HG03064 (cell line): Measurements from ENCODE around the gene LDAF1.
"Not testable (repeated sequence)": the region's sequence is repeated elsewhere in the genome, so short reads cannot be mapped to it uniquely, and the experiment has no call there.

Experiments
- ATAC-seq: cut with Tn5 transposase; IDR thresholded peaks from one replicate; pipeline ENCODE4 v1.9.1; 2021; ENCODE audit warnings: low read depth; ENCODE audit not compliant: unreplicated experiment

LDAF1 gene

GRCh38 chr16:21158208-21159110 is at the start of gene LDAF1:
LDAF1 (plus strand) TSS chr16:21158674; CDS start chr16:21161183, 2,509 bp downstream.
- peak; percentile 71 for ATAC-seq

GRCh38 chr16:21115551-21115950 is 42.9 kb upstream of the LDAF1 start:
- ATAC-seq: not testable (repeated sequence)

GRCh38 chr16:21116148-21116693 is 42.3 kb upstream of the LDAF1 start:
- ATAC-seq: no peak

- ATAC-seq: no peak
Measured at GRCh38 chr16:21117567-21117966, 40.9 kb upstream of the LDAF1 start.

- no peak for ATAC-seq
Measured at GRCh38 chr16:21120976-21121520, 37.4 kb upstream of the LDAF1 start.

- no peak for ATAC-seq
Measured at GRCh38 chr16:21125191-21125590, 33.3 kb upstream of the LDAF1 start.

GRCh38 chr16:21126518-21126917 is 32.0 kb upstream of the LDAF1 start:
- no peak for ATAC-seq

GRCh38 chr16:21128991-21129390 is 29.5 kb upstream of the LDAF1 start:
- no peak for ATAC-seq

GRCh38 chr16:21130811-21131210 is 27.7 kb upstream of the LDAF1 start:
- no peak for ATAC-seq

GRCh38 chr16:21134053-21134452 is 24.4 kb upstream of the LDAF1 start:
- ATAC-seq: no peak

GRCh38 chr16:21145738-21146137 is 12.7 kb upstream of the LDAF1 start:
- no peak for ATAC-seq

GRCh38 chr16:21150375-21151001 is 8.0 kb upstream of the LDAF1 start, which contains the start of gene DNAH3:
DNAH3 (minus strand) TSS chr16:21150846; CDS start chr16:21150319, 527 bp downstream.
- ATAC-seq: no peak

GRCh38 chr16:21152160-21153030 is 6.1 kb upstream of the LDAF1 start:
- ATAC-seq: not testable (repeated sequence)

GRCh38 chr16:21153124-21153729 is 5.2 kb upstream of the LDAF1 start:
- ATAC-seq: not testable (repeated sequence)

- not testable (repeated sequence) for ATAC-seq
Measured at GRCh38 chr16:21156011-21156410, 2.5 kb upstream of the LDAF1 start.

- ATAC-seq: no peak
Measured at GRCh38 chr16:21156767-21157467, 1.6 kb upstream of the LDAF1 start.

- ATAC-seq: no peak
Measured at GRCh38 chr16:21157632-21158031, 842 bp upstream of the LDAF1 start.

GRCh38 chr16:21159281-21159951 is 942 bp downstream of the LDAF1 start:
- ATAC-seq: no peak

- ATAC-seq: no peak
Measured at GRCh38 chr16:21160276-21160675, 1.8 kb downstream of the LDAF1 start.
